GM21381 (cell line): ENCODE results near the gene NR4A3.

Source experiments
- ATAC-seq: cut with Tn5 transposase; IDR thresholded peaks from one replicate; pipeline ENCODE4 v1.9.1; 2021; ENCODE audit warnings: mild to moderate bottlenecking, moderate library complexity; ENCODE audit not compliant: unreplicated experiment

Gene NR4A3

GRCh38 chr9:99813739-99814138, 7.9 kb upstream of the NR4A3 start:
- ATAC-seq, result no peak

GRCh38 chr9:99814359-99814758, 7.3 kb upstream of the NR4A3 start:
- no peak for ATAC-seq

GRCh38 chr9:99816392-99816791, 5.3 kb upstream of the NR4A3 start:
- ATAC-seq, result no peak

GRCh38 chr9:99818500-99818899, 3.2 kb upstream of the NR4A3 start:
- ATAC-seq, result no peak

GRCh38 chr9:99819123-99819855, 2.4 kb upstream of the NR4A3 start:
- ATAC-seq, result peak; percentile 53

GRCh38 chr9:99819856-99820684, 1.6 kb upstream of the NR4A3 start:
- ATAC-seq, result peak; percentile 46

- no peak for ATAC-seq
These were observed 845 bp upstream of the NR4A3 start for GRCh38 chr9:99820685-99821395.

GRCh38 chr9:99822109-99822805, 572 bp downstream of the NR4A3 start:
- ATAC-seq, result no peak

- no peak for ATAC-seq
These were observed 1.3 kb downstream of the NR4A3 start for GRCh38 chr9:99822806-99823591.

GRCh38 chr9:99823681-99824377, 2.1 kb downstream of the NR4A3 start:
- no peak for ATAC-seq

GRCh38 chr9:99824378-99825171, 2.9 kb downstream of the NR4A3 start:
- no peak for ATAC-seq

GRCh38 chr9:99825172-99826046, 3.7 kb downstream of the NR4A3 start:
- ATAC-seq, result no peak

- no peak for ATAC-seq
These were observed 4.9 kb downstream of the NR4A3 start for GRCh38 chr9:99826579-99826978.

GRCh38 chr9:99827244-99827643, 5.6 kb downstream of the NR4A3 start:
- no peak for ATAC-seq

- no peak for ATAC-seq
These were observed 6.3 kb downstream of the NR4A3 start for GRCh38 chr9:99828054-99828416.

- no peak for ATAC-seq
These were observed 6.9 kb downstream of the NR4A3 start for GRCh38 chr9:99828417-99829176.

GRCh38 chr9:99831857-99832557, 10.3 kb downstream of the NR4A3 start:
- no peak for ATAC-seq
